ENCODE data around the gene EXOC6B. TPM values are rescaled to one million over a fixed set of nuclear protein-coding genes. Genes with fewer than 3 reads are reported as not detected.

Gene EXOC6B
- total RNA-seq, 4 donors from 2014 or later: 54.0 to 121 (median 78.7) TPM

DNA sequence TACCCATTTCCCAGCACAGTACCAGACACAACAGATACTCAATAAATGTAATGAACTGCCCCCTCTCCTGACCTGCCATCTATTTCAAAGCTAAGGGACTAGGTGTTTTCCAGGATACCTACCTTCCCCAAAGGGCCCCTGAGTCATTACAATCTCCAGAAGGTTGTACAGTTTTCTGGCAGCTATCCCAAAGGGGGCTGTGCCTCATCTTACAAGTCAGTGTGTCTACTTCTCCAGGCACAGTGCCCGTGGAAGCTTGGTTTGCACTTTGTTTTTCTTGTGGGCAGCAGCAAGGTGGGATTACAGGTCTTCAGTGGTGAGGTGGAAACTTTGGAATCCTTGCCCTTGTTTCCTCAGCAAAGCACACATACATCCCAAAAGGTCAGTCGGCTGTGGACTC, 615.4 kb downstream of the EXOC6B start:
- WGBS: 73% methylated on average over 2 of the region's 2 CpGs

DNA sequence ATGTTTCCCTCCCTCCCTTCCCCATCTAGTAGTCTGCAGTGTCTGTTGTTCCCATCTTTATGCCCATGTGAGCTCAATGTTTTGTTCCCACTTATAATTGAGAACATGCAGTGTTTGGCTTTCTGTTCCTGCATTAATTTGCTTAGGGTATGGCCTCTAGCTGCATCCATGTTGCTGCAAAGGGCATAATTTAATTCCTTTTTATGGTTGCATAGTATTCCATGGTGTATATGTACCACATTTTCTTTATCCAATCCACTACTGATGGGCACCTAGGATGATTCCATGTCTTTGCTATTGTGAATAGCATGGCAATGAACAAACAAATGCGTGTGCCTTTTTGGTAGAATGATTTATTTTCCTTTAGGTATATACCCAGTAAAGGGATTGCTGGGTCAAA, 617.6 kb downstream of the EXOC6B start:
- H3K27me3 ChIP-seq: no peaks in the 10 kb centered on the region
- no peak overlapping the region for H3K4me3 ChIP-seq
- no peak for DNase-seq (ENCODE audit: low spot score in 2 of 2)
- no peak overlapping the region for H3K27ac ChIP-seq
- peaks cover 18% of the 10 kb centered on the region for H3K4me1 ChIP-seq
- H3K36me3 ChIP-seq: no peaks in the 10 kb centered on the region
- TF ChIP-seq, protein P1, sequence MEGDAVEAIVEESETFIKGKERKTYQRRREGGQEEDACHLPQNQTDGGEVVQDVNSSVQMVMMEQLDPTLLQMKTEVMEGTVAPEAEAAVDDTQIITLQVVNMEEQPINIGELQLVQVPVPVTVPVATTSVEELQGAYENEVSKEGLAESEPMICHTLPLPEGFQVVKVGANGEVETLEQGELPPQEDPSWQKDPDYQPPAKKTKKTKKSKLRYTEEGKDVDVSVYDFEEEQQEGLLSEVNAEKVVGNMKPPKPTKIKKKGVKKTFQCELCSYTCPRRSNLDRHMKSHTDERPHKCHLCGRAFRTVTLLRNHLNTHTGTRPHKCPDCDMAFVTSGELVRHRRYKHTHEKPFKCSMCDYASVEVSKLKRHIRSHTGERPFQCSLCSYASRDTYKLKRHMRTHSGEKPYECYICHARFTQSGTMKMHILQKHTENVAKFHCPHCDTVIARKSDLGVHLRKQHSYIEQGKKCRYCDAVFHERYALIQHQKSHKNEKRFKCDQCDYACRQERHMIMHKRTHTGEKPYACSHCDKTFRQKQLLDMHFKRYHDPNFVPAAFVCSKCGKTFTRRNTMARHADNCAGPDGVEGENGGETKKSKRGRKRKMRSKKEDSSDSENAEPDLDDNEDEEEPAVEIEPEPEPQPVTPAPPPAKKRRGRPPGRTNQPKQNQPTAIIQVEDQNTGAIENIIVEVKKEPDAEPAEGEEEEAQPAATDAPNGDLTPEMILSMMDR (IDR thresholded peaks at IDR 0.05): no peak
- TF ChIP-seq EP300 (IDR thresholded peaks at IDR 0.05) (no peak), POLR2A (IDR thresholded peaks at IDR 0.05) (no peak), POLR2AphosphoS5 (IDR thresholded peaks at IDR 0.05) (no peak)
- no peaks in the 10 kb centered on the region for H3K9me3 ChIP-seq
- WGBS: 100% methylated on average over 1 of the region's 1 CpG

More for the DNA sequence above, 615.4 kb downstream of the EXOC6B start:
- TF ChIP-seq POLR2A (IDR thresholded peaks at IDR 0.05) (no peak), POLR2AphosphoS5 (IDR thresholded peaks at IDR 0.05) (no peak), EP300 (IDR thresholded peaks at IDR 0.05) (no peak)
- TF ChIP-seq, protein P1 (IDR thresholded peaks at IDR 0.05): no peak
- Histone ChIP-seq H3K27ac (no peak overlapping the region), H3K27me3 (no peaks in the 10 kb centered on the region), H3K4me1 (peaks cover 3% of the 10 kb centered on the region), H3K36me3 (no peaks in the 10 kb centered on the region), H3K4me3 (no peak overlapping the region), H3K9me3 (no peaks in the 10 kb centered on the region)
- DNase-seq (ENCODE audit: low spot score in 2 of 2): no peak

DNA sequence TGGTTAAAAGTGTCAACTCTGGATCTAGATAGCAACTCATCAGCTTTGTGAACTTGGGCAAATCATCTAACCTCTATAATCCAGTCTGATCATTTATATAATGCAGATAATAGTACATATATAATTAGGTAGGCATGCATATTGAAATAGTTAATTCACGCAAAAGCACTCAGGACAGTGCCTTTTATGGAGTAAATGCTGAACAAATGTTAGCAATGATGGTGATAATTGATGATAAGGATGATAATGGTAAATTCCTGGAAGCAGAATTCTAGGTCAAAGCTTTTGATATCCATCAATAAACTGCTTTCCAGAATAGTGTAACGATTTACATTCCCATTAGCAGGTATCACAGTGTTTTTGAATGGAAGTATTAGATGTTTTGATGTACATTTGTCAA, 618.5 kb downstream of the EXOC6B start:
- no peak for TF ChIP-seq EP300 (IDR thresholded peaks at IDR 0.05)
- Histone ChIP-seq H3K9me3 (no peaks in the 10 kb centered on the region), H3K27ac (no peak overlapping the region), H3K27me3 (no peaks in the 10 kb centered on the region), H3K4me1 (peaks cover 18% of the 10 kb centered on the region), H3K36me3 (no peaks in the 10 kb centered on the region), H3K4me3 (no peak overlapping the region)
- WGBS: 95% methylated on average over 2 of the region's 2 CpGs
- DNase-seq (ENCODE audit: low spot score in 2 of 2): no peak

- no peaks in the 10 kb centered on the region for H3K9me3 ChIP-seq
- DNase-seq (ENCODE audit: low spot score in 2 of 2): no peak
- H3K36me3 ChIP-seq: no peaks in the 10 kb centered on the region
- H3K4me3 ChIP-seq: no peak overlapping the region
- H3K4me1 ChIP-seq: peaks cover 18% of the 10 kb centered on the region
- TF ChIP-seq, protein P1 (IDR thresholded peaks at IDR 0.05): no peak
- no peak for TF ChIP-seq POLR2AphosphoS5 (IDR thresholded peaks at IDR 0.05)
- no peak for TF ChIP-seq POLR2A (IDR thresholded peaks at IDR 0.05)
- TF ChIP-seq EP300 (IDR thresholded peaks at IDR 0.05): no peak
- 90% methylated on average over 3 of the region's 3 CpGs for WGBS
- no peak overlapping the region for H3K27ac ChIP-seq
- no peaks in the 10 kb centered on the region for H3K27me3 ChIP-seq
Observed at GRCh38 chr2:72205504-72205881, 620.3 kb downstream of the EXOC6B start.

DNA sequence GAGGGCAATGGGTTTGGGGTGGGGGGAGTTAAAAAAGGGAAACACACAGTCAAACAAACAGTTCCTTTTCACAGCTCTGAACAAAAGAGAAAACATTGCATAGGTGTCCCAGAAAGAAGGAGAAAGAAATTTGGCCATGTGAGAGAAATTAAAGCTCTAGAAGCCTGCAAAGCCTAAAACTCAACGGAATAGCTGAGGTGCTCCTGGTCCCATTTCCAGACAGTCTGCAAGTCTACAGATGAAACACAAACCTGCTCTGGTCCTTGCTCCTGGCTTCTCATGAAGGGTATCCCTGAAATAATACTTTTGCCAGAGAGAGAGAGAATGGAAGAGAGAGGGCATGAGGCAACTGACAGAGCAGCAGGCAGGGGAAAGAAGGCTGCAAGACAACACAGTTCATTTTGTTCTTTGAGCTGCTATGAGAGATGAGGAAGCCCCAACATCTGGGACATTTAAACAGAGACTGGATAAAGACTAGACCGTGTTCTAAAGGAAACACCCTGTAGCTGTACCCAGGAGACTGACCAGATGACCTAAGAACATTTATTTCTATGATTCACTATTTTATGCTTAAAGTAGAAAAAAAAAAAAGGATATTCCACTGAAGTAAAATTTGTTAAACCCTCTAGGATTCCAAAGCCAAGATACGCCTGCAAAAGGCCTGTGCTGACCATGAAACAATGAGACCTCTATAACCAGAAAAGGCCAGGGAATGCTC, 620.9 kb downstream of the EXOC6B start:
- WGBS: 53% methylated on average over 3 of the region's 3 CpGs
- H3K27ac ChIP-seq: no peak overlapping the region

More for the DNA sequence above, 620.9 kb downstream of the EXOC6B start:
- Histone ChIP-seq H3K36me3 (no peaks in the 10 kb centered on the region), H3K9me3 (no peaks in the 10 kb centered on the region), H3K27me3 (no peaks in the 10 kb centered on the region), H3K4me1 (peaks cover 18% of the 10 kb centered on the region), H3K4me3 (no peak overlapping the region)
- no peak for DNase-seq (ENCODE audit: low spot score in 2 of 2)
- TF ChIP-seq, protein P1 (IDR thresholded peaks at IDR 0.05): no peak
- TF ChIP-seq EP300 (IDR thresholded peaks at IDR 0.05) (no peak), POLR2AphosphoS5 (IDR thresholded peaks at IDR 0.05) (no peak), POLR2A (IDR thresholded peaks at IDR 0.05) (no peak)

All from suprapubic skin (tissue), 4 donors.